K562 (cell line): ENCODE data around the gene SORCS2. TPM values are rescaled to one million over a fixed set of nuclear protein-coding genes. Genes with fewer than 3 reads are reported as not detected.

Source experiments
- PHF21A ChIP-seq: fragments of 450-650 bp; IDR thresholded peaks from 2 replicates; pipeline ENCODE4 v1.6.1; 2017; ENCODE audit warnings: low read depth, borderline replicate concordance
- PRMT5 ChIP-seq: sonication (generic); formaldehyde crosslinking; IDR thresholded peaks from 2 replicates; pipeline ENCODE4 v1.5.0; 2020; ENCODE audit warnings: missing genetic modification reagents
- ZNF318 ChIP-seq, 2 experiments: fragments of 450-650 bp; IDR thresholded peaks; 2 replicates each; pipeline ENCODE4 v1.6.1; 2016; ENCODE audit warnings: mild to moderate bottlenecking in 2 of 2, borderline replicate concordance in 1 of 2, low read depth in 1 of 2, moderate library complexity in 1 of 2
- polyA plus RNA-seq, 8 experiments: library from polyadenylated mRNA; depleted of rRNA in 4 of 8; stranded (reverse) in 5 of 8; unstranded in 3 of 8; fragments of >200 nt; fragmentation: Nextera tagmentation in 2 of 8; fragmentation: Illumina TruSeq in 1 of 8; extraction: Ambion mirVana in 2 of 8; extraction: Trizol in 1 of 8; gene quantifications; 2 replicates each; pipeline versions ENCODE4 v1.2.1 to v1.2.3, GENCODE V29; 2011 to 2014; ENCODE audit warnings: inconsistent platforms in 1 of 8, missing spikeins in 1 of 8
- total RNA-seq, 7 experiments: library from RNA; depleted of rRNA in 6 of 7; stranded (reverse); fragments of >200 nt in 6 of 7; fragmentation: Illumina TruSeq in 2 of 7; extraction: Trizol in 2 of 7; gene quantifications; 2 replicates each; pipeline versions ENCODE4 v1.2.1 to v1.2.3, GENCODE V29; 2011 to 2021; ENCODE audit warnings: low replicate concordance in 1 of 7

Gene SORCS2
- total and polyA plus RNA-seq, 9 of the 15 experiments (the other 6 are each of a cell fraction or from before 2014, with no cell fraction given), result not detected

DNA sequence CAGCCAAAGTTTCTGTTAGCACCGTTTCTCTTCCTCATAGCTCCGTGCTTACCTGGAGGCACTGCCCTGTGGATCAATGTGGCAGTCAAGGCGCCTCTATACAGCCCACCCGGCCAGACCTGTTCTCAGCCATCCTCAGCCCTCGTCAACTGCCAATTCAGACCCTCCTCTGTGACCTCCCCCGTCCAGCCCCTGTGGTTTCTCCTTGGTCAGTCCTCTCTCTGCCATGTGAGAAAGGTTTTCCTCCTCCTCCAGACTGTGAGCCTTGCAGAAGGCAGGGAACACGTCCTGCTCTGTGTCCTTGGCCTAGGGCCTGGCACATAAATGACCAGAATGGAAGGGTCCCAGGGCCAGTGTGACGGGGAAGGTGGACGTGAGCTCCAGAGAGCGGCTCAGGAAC lies 417.0 kb downstream of the SORCS2 start (continued):
- TF ChIP-seq ZNF318 (IDR thresholded peaks at IDR 0.05; ENCODE audit: borderline replicate concordance in 1 of 2, low read depth in 1 of 2) (no peak), PHF21A (no peak), PRMT5 (no peak)
- TF ChIP-seq, all 486 proteins: peak for 0
